Measurements from ENCODE around the gene DUSP23. TPM values are rescaled to one million over a fixed set of nuclear protein-coding genes. Genes with fewer than 3 reads are reported as not detected.

Gene DUSP23
- total RNA-seq, 5 donors from 2014 or later (not counting 1 experiment from before 2014, with no cell fraction given), result 8.8 to 17.1 (median 14.3) TPM

- H3K4me1 ChIP-seq (ENCODE audit: control insufficient read depth in 1 of 2, extremely low read depth in 1 of 2, insufficient read depth in 2 of 2, low read length in 2 of 2), result peaks cover 22 to 83% of the 10 kb centered on the region in 2 experiments
- ATAC-seq (replicated peaks in 1 of 4), result no peak
- Mint-ChIP-seq H3K27ac (peak overlapping the region; percentile 32 to 57), H3K36me3 (peaks cover 7% of the 10 kb centered on the region), H3K4me1 (peaks cover 47 to 56% (median 50%) of the 10 kb centered on the region in 3 donors), H3K27me3 (peaks cover 0 to 2% of the 10 kb centered on the region in 2 donors), H3K4me3 (peak overlapping the region in 1 of 3 donors; percentile 63), H3K9me3 (peaks cover 0 to 9% (median 8%) of the 10 kb centered on the region in 3 donors)
- WGBS (ENCODE audit: insufficient coverage), result no CpG with 5 or more reads among the region's 3 CpGs
- H3K27ac ChIP-seq (ENCODE audit: low read length), result peak overlapping the region; percentile 5
- peaks cover 0 to 3% of the 10 kb centered on the region in 2 experiments for H3K27me3 ChIP-seq (replicated peaks in 1 of 2; ENCODE audit: control insufficient read depth in 2 of 2, extremely low read depth in 1 of 2, insufficient read depth in 2 of 2, low read length in 1 of 2)
- CTCF ChIA-PET, result no interaction called here
- peak in 1 of 35 experiments; percentile 22 for DNase-seq
- POLR2A ChIA-PET, result no interaction called here
- H3K4me3 ChIP-seq (ENCODE audit: control insufficient read depth in 1 of 2, extremely low read depth in 1 of 2, low read length in 1 of 2), result no peak overlapping the region
- no peaks in the 10 kb centered on the region for H3K9me3 ChIP-seq
- H3K36me3 ChIP-seq (ENCODE audit: control insufficient read depth in 2 of 2, extremely low read depth in 1 of 2, insufficient read depth in 1 of 2, low read length in 1 of 2), result no peaks in the 10 kb centered on the region
Measured at GRCh38 chr1:159825564-159825963, 44.8 kb downstream of the DUSP23 start.

- DNase-seq (peak; percentile 12 to 75 (median 51)), ATAC-seq (replicated peaks in 1 of 4) (peak; percentile 71 to 87 (median 84))
- Histone ChIP-seq H3K4me1 (ENCODE audit: control insufficient read depth in 1 of 2, extremely low read depth in 1 of 2, insufficient read depth in 2 of 2, low read length in 2 of 2) (peaks cover 22 to 77% of the 10 kb centered on the region in 2 experiments), H3K27ac (ENCODE audit: low read length) (peak within 1 kb of the TSS; percentile 37), H3K27me3 (replicated peaks in 1 of 2; ENCODE audit: control insufficient read depth in 2 of 2, extremely low read depth in 1 of 2, insufficient read depth in 2 of 2, low read length in 1 of 2) (peaks cover 0 to 3% of the 10 kb centered on the region in 2 experiments), H3K9me3 (no peaks in the 10 kb centered on the region), H3K4me3 (ENCODE audit: control insufficient read depth in 1 of 2, extremely low read depth in 1 of 2, low read length in 1 of 2) (peak within 1 kb of the TSS in 1 of 2 donors; percentile 11), H3K36me3 (ENCODE audit: control insufficient read depth in 2 of 2, extremely low read depth in 1 of 2, insufficient read depth in 1 of 2, low read length in 1 of 2) (no peaks in the 10 kb centered on the region)
- Mint-ChIP-seq H3K4me1 (peaks cover 47 to 56% (median 50%) of the 10 kb centered on the region in 3 donors), H3K4me3 (peak within 1 kb of the TSS; percentile 17 to 63 (median 22)), H3K36me3 (peaks cover 7% of the 10 kb centered on the region), H3K27ac (peak within 1 kb of the TSS; percentile 52 to 57), H3K27me3 (peaks cover 0 to 2% of the 10 kb centered on the region in 2 donors), H3K9me3 (peaks cover 0 to 9% (median 8%) of the 10 kb centered on the region in 3 donors)
- POLR2A ChIA-PET, result no interaction called here
- CTCF ChIA-PET, result no interaction called here
- 24% methylated on average over 7 of the region's 11 CpGs for WGBS (ENCODE audit: insufficient coverage)
Measured at GRCh38 chr1:159826441-159827101, 45.8 kb downstream of the DUSP23 start, which contains the start of gene SLAMF8. TSS of gene SLAMF8 (plus strand) at chr1:159826873. CDS start at chr1:159826899, 26 bp downstream.

- H3K36me3 ChIP-seq (ENCODE audit: control insufficient read depth in 2 of 2, extremely low read depth in 1 of 2, insufficient read depth in 1 of 2, low read length in 1 of 2), result no peaks in the 10 kb centered on the region
- H3K36me3 Mint-ChIP-seq, result peaks cover 7% of the 10 kb centered on the region
- 66% methylated on average over 3 of the region's 6 CpGs for WGBS (ENCODE audit: insufficient coverage)
- H3K27me3 ChIP-seq (replicated peaks in 1 of 2; ENCODE audit: control insufficient read depth in 2 of 2, extremely low read depth in 1 of 2, insufficient read depth in 2 of 2, low read length in 1 of 2), result peaks cover 0 to 3% of the 10 kb centered on the region in 2 experiments
- H3K27ac ChIP-seq (ENCODE audit: low read length), result peak overlapping the region; percentile 37
- ATAC-seq (replicated peaks in 1 of 4) (peak in 2 of 4 experiments; percentile 13 to 19), DNase-seq (peak in 4 of 35 experiments; percentile 2 to 38 (median 12))
- POLR2A ChIA-PET, result interaction anchor here in 1 of 2 donors (0.7 kb wide), 1 partner anchor 811 kb away, joined by 4 read pairs; no protein-coding TSS in a partner anchor
- no peaks in the 10 kb centered on the region for H3K9me3 ChIP-seq
- peak overlapping the region in 1 of 2 donors; percentile 11 for H3K4me3 ChIP-seq (ENCODE audit: control insufficient read depth in 1 of 2, extremely low read depth in 1 of 2, low read length in 1 of 2)
- H3K27ac Mint-ChIP-seq, result peak overlapping the region; percentile 19 to 57
- peaks cover 0 to 2% of the 10 kb centered on the region in 2 donors for H3K27me3 Mint-ChIP-seq
- H3K4me1 ChIP-seq (ENCODE audit: control insufficient read depth in 1 of 2, extremely low read depth in 1 of 2, insufficient read depth in 2 of 2, low read length in 2 of 2), result peaks cover 22 to 73% of the 10 kb centered on the region in 2 experiments
- peaks cover 47 to 56% (median 50%) of the 10 kb centered on the region in 3 donors for H3K4me1 Mint-ChIP-seq
- peaks cover 0 to 9% (median 8%) of the 10 kb centered on the region in 3 donors for H3K9me3 Mint-ChIP-seq
- CTCF ChIA-PET, result interaction anchor here in 1 of 2 donors (0.6 kb wide), 1 partner anchor 382 kb away, joined by 4 read pairs; no protein-coding TSS in a partner anchor
- peak overlapping the region; percentile 17 to 63 (median 22) for H3K4me3 Mint-ChIP-seq
Measured at GRCh38 chr1:159827102-159827490, 46.3 kb downstream of the DUSP23 start.

GRCh38 chr1:159827549-159827948 is 46.8 kb downstream of the DUSP23 start:
- peak overlapping the region; percentile 52 to 57 for H3K27ac Mint-ChIP-seq
- peak in 2 of 4 experiments; percentile 21 to 25 for ATAC-seq (replicated peaks in 1 of 4)
- POLR2A ChIA-PET, result interaction anchor here in 1 of 2 donors (0.7 kb wide), 2 partner anchors 484 to 812 kb away, joined by 3 to 4 read pairs; no protein-coding TSS in a partner anchor

GRCh38 chr1:159828176-159828575 is 47.4 kb downstream of the DUSP23 start:
- Mint-ChIP-seq H3K27ac (no peak overlapping the region), H3K4me1 (peaks cover 47 to 56% (median 50%) of the 10 kb centered on the region in 3 donors), H3K4me3 (peak overlapping the region in 1 of 3 donors; percentile 63), H3K27me3 (peaks cover 0 to 2% of the 10 kb centered on the region in 2 donors), H3K9me3 (peaks cover 0 to 9% (median 8%) of the 10 kb centered on the region in 3 donors), H3K36me3 (peaks cover 8% of the 10 kb centered on the region)
- H3K4me3 ChIP-seq (ENCODE audit: control insufficient read depth in 1 of 2, extremely low read depth in 1 of 2, low read length in 1 of 2), result no peak overlapping the region
- POLR2A ChIA-PET, result interaction anchor here in 1 of 2 donors (0.7 kb wide), 1 partner anchor 485 kb away, joined by 3 read pairs; no protein-coding TSS in a partner anchor
- H3K27me3 ChIP-seq (replicated peaks in 1 of 2; ENCODE audit: control insufficient read depth in 2 of 2, extremely low read depth in 1 of 2, insufficient read depth in 2 of 2, low read length in 1 of 2), result no peaks in the 10 kb centered on the region
- CTCF ChIA-PET, result no interaction called here
- DNase-seq (no peak), ATAC-seq (replicated peaks in 1 of 4) (no peak)
- no peaks in the 10 kb centered on the region for H3K9me3 ChIP-seq
- H3K36me3 ChIP-seq (ENCODE audit: control insufficient read depth in 2 of 2, extremely low read depth in 1 of 2, insufficient read depth in 1 of 2, low read length in 1 of 2), result no peaks in the 10 kb centered on the region
- H3K4me1 ChIP-seq (ENCODE audit: control insufficient read depth in 1 of 2, extremely low read depth in 1 of 2, insufficient read depth in 2 of 2, low read length in 2 of 2), result peaks cover 22 to 68% of the 10 kb centered on the region in 2 experiments
- WGBS (ENCODE audit: insufficient coverage), result no CpG with 5 or more reads among the region's 3 CpGs
- H3K27ac ChIP-seq (ENCODE audit: low read length), result no peak overlapping the region

More at GRCh38 chr1:159827549-159827948, 46.8 kb downstream of the DUSP23 start:
- CTCF ChIA-PET, result interaction anchor here in 1 of 2 donors (0.6 kb wide), 1 partner anchor 382 kb away, joined by 4 read pairs; no protein-coding TSS in a partner anchor
- Histone ChIP-seq H3K36me3 (ENCODE audit: control insufficient read depth in 2 of 2, extremely low read depth in 1 of 2, insufficient read depth in 1 of 2, low read length in 1 of 2) (no peaks in the 10 kb centered on the region), H3K4me3 (ENCODE audit: control insufficient read depth in 1 of 2, extremely low read depth in 1 of 2, low read length in 1 of 2) (no peak overlapping the region), H3K27ac (ENCODE audit: low read length) (peak overlapping the region; percentile 37), H3K9me3 (no peaks in the 10 kb centered on the region), H3K27me3 (replicated peaks in 1 of 2; ENCODE audit: control insufficient read depth in 2 of 2, extremely low read depth in 1 of 2, insufficient read depth in 2 of 2, low read length in 1 of 2) (peaks cover 0 to 3% of the 10 kb centered on the region in 2 experiments), H3K4me1 (ENCODE audit: control insufficient read depth in 1 of 2, extremely low read depth in 1 of 2, insufficient read depth in 2 of 2, low read length in 2 of 2) (peaks cover 22 to 73% of the 10 kb centered on the region in 2 experiments)
- peaks cover 0 to 9% (median 8%) of the 10 kb centered on the region in 3 donors for H3K9me3 Mint-ChIP-seq
- peaks cover 7% of the 10 kb centered on the region for H3K36me3 Mint-ChIP-seq
- H3K4me3 Mint-ChIP-seq, result peak overlapping the region in 1 of 3 donors; percentile 63
- DNase-seq, result peak in 1 of 35 experiments; percentile 66
- peaks cover 0 to 2% of the 10 kb centered on the region in 2 donors for H3K27me3 Mint-ChIP-seq
- peaks cover 47 to 56% (median 50%) of the 10 kb centered on the region in 3 donors for H3K4me1 Mint-ChIP-seq
- 36% methylated on average over 1 of the region's 3 CpGs for WGBS (ENCODE audit: insufficient coverage)

GRCh38 chr1:159828581-159829272 is 48.0 kb downstream of the DUSP23 start:
- Histone ChIP-seq H3K27ac (ENCODE audit: low read length) (no peak overlapping the region), H3K4me3 (ENCODE audit: control insufficient read depth in 1 of 2, extremely low read depth in 1 of 2, low read length in 1 of 2) (no peak overlapping the region), H3K4me1 (ENCODE audit: control insufficient read depth in 1 of 2, extremely low read depth in 1 of 2, insufficient read depth in 2 of 2, low read length in 2 of 2) (peaks cover 22 to 62% of the 10 kb centered on the region in 2 experiments), H3K36me3 (ENCODE audit: control insufficient read depth in 2 of 2, extremely low read depth in 1 of 2, insufficient read depth in 1 of 2, low read length in 1 of 2) (no peaks in the 10 kb centered on the region), H3K9me3 (no peaks in the 10 kb centered on the region), H3K27me3 (replicated peaks in 1 of 2; ENCODE audit: control insufficient read depth in 2 of 2, extremely low read depth in 1 of 2, insufficient read depth in 2 of 2, low read length in 1 of 2) (no peaks in the 10 kb centered on the region)
- WGBS (ENCODE audit: insufficient coverage), result 94% methylated on average over 10 of the region's 11 CpGs
- Mint-ChIP-seq H3K27me3 (peaks cover 0 to 2% of the 10 kb centered on the region in 2 donors), H3K27ac (no peak overlapping the region), H3K9me3 (peaks cover 0 to 9% (median 8%) of the 10 kb centered on the region in 3 donors), H3K36me3 (peaks cover 11% of the 10 kb centered on the region), H3K4me3 (peak overlapping the region in 1 of 3 donors; percentile 48), H3K4me1 (peaks cover 47 to 54% (median 50%) of the 10 kb centered on the region in 3 donors)
- CTCF ChIA-PET, result no interaction called here
- DNase-seq (no peak), ATAC-seq (replicated peaks in 1 of 4) (no peak)
- POLR2A ChIA-PET, result no interaction called here
